Caco-2 (cell line): ENCODE measurements around the gene NOXO1. TPM values are rescaled to one million over a fixed set of nuclear protein-coding genes. Genes with fewer than 3 reads are reported as not detected.

Source experiments
- BruUV-seq: library from RNA; stranded (reverse); fragments of 400-500 nt; replicated peaks from 2 replicates; lab custom pipeline; 2021; lab: Mats Ljungman, UMichigan
- CTCF ChIA-PET: fragments of 300-600 bp; sonication (Branson Sonifier 250); formaldehyde crosslinking; loops from one replicate; lab custom pipeline; 2022; ENCODE audit warnings: antibody characterized with exemption; lab: Charles Lee
- POLR2A ChIA-PET: fragments of 300-600 bp; sonication (Branson Sonifier 250); formaldehyde crosslinking; loops from one replicate; lab custom pipeline; 2022; ENCODE audit warnings: antibody characterized with exemption; lab: Charles Lee
- DNase-seq, 2 experiments: peaks; one replicate each; pipeline versions ENCODE4 v3.0.0 to v3.0.0-alpha.2; 2020 to 2022
- H3K27me3 ChIP-seq: replicated peaks from 2 replicates; pipeline ENCODE4 v1.6.0; 2011; ENCODE audit warnings: low read length; ENCODE audit not compliant: control insufficient read depth, insufficient read depth
- H3K36me3 ChIP-seq: 2 replicates; pipeline ENCODE4 v1.5.1; 2011; ENCODE audit warnings: low read length; ENCODE audit not compliant: control insufficient read depth, insufficient read depth
- H3K4me1 ChIP-seq: fragments of 250-450 bp; sonication (Bioruptor Pico); 2 replicates; pipeline ENCODE4 v1.5.1; 2020; ENCODE audit warnings: mild to moderate bottlenecking
- H3K4me3 ChIP-seq: 2 replicates; pipeline ENCODE4 v1.5.1; 2011; ENCODE audit warnings: low read depth, mild to moderate bottlenecking, control low read depth, low read length
- H3K9me3 ChIP-seq: fragments of 250-450 bp; sonication (Bioruptor Pico); 2 replicates; pipeline ENCODE4 v1.5.1; 2020; ENCODE audit warnings: mild to moderate bottlenecking, moderate library complexity
- H3K27ac Mint-ChIP-seq: one replicate; pipeline ENCODE4 v1.8.0; 2022; ENCODE audit warnings: mixed read lengths; ENCODE audit not compliant: unreplicated experiment
- H3K27me3 Mint-ChIP-seq: one replicate; pipeline ENCODE4 v1.8.0; 2022; ENCODE audit warnings: mixed read lengths; ENCODE audit not compliant: insufficient read depth, unreplicated experiment
- H3K36me3 Mint-ChIP-seq: one replicate; pipeline ENCODE4 v1.8.0; 2022; ENCODE audit warnings: mild to moderate bottlenecking, mixed read lengths; ENCODE audit not compliant: insufficient read depth, unreplicated experiment
- H3K4me1 Mint-ChIP-seq: one replicate; pipeline ENCODE4 v1.8.0; 2022; ENCODE audit warnings: low read depth, mixed read lengths; ENCODE audit not compliant: unreplicated experiment
- H3K4me3 Mint-ChIP-seq: one replicate; pipeline ENCODE4 v1.8.0; 2022; ENCODE audit warnings: mild to moderate bottlenecking, moderate library complexity, mixed read lengths; ENCODE audit not compliant: unreplicated experiment
- H3K9me3 Mint-ChIP-seq: one replicate; pipeline ENCODE4 v1.8.0; 2022; ENCODE audit warnings: mixed read lengths; ENCODE audit not compliant: unreplicated experiment
- CTCF ChIP-seq, 2 experiments: fragments of 200-600 bp in 1 of 2; IDR thresholded peaks; 1 replicate in 1 of 2; 2 replicates in 1 of 2; pipeline versions ENCODE4 v1.5.1 to v1.8.0; 2011 to 2022; ENCODE audit warnings: antibody characterized with exemption in 1 of 2, control low read depth in 1 of 2, inconsistent platforms in 1 of 2, low read depth in 1 of 2, low read length in 1 of 2, mild to moderate bottlenecking in 1 of 2, moderate library complexity in 1 of 2; ENCODE audit not compliant: insufficient read depth in 1 of 2, severe bottlenecking in 1 of 2, unreplicated experiment in 1 of 2
- intact Hi-C: fragments of 100-400 bp; cut with micrococcal nuclease; formaldehyde crosslinking; loops from one replicate; pipeline ENCODE4 v1.10.0; 2022; ENCODE audit not compliant: unreplicated experiment
- total RNA-seq: library from RNA; stranded (reverse); gene quantifications from 2 replicates; pipeline ENCODE4 v1.2.3, GENCODE V29; 2022

NOXO1 gene
- total RNA-seq, 1 experiment from 2014 or later, result 1.1 TPM

- no peak overlapping the region for H3K27ac Mint-ChIP-seq
- H3K4me1 Mint-ChIP-seq, result peaks cover 5% of the 10 kb centered on the region
- no peak overlapping the region for H3K4me3 ChIP-seq
- H3K27me3 ChIP-seq, result no peaks in the 10 kb centered on the region
- H3K27me3 Mint-ChIP-seq, result no peaks in the 10 kb centered on the region
- DNase-seq, result no peak
- H3K36me3 ChIP-seq, result peaks cover 2% of the 10 kb centered on the region
- H3K9me3 Mint-ChIP-seq, result no peaks in the 10 kb centered on the region
- peaks cover 12% of the 10 kb centered on the region; the same call in 1 of the 2 replicates for H3K4me1 ChIP-seq
- H3K36me3 Mint-ChIP-seq, result peaks cover 63% of the 10 kb centered on the region
- BruUV-seq, result no TSS peak
- CTCF ChIA-PET, result interaction anchor here (0.7 to 1.0 kb wide), 4 partner anchors 21 to 293 kb away, joined by 3 to 5 read pairs (median 3); partner anchors contain the start of gene NOXO1
- intact Hi-C loops, result no loop called here
- TF ChIP-seq CTCF (IDR thresholded peaks at IDR 0.05; ENCODE audit: insufficient read depth in 1 of 2, low read depth in 1 of 2, low read length in 1 of 2, severe bottlenecking in 1 of 2, unreplicated experiment in 1 of 2), result no peak
- H3K9me3 ChIP-seq, result no peaks in the 10 kb centered on the region
- H3K4me3 Mint-ChIP-seq, result no peak overlapping the region
- POLR2A ChIA-PET, result no interaction called here
Measured at GRCh38 chr16:2003231-2003826, 22.1 kb upstream of the NOXO1 start.

DNA sequence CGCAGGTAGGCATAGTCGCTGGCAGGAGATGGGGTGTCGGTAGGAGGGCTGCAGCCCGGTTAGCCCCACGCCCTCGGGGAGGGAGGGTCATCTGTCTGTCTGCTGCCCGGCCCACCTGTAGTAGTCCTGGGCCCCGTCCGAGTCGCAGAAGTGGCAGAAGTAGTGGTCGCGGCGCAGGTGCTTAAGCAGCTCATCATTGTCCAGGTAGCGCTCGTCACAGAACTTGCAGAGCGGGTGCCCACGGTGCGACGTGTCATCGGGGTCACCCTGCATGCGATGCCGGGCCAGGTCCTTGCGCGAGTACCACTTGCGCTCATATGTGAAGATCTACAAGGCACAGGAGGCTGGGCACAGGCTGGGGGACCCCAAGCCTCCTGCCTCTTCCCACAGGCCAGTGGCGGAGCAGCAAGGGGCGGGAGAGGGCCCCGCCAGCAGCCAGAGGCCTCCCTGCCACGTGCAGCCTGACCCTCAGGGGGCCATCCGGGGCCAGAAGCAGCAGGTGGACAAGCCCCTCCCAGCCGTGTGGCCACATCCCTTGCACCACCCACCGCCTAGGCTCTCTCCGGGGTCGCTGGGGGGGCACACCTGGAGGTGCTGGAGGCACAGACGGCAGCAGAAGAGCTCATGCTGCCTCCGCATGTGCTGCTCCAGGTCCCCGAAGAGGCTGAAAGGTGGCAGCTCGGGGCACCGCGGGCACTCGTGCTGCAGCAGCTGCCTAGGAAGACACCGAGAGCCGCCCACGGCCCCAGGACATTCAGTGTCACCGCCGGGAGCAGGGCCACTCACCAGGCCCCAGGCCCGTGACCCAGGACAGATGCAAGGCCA lies 21.3 kb upstream of the NOXO1 start:
- Histone ChIP-seq H3K36me3 (peaks cover 2% of the 10 kb centered on the region), H3K9me3 (no peaks in the 10 kb centered on the region), H3K4me1 (peaks cover 5% of the 10 kb centered on the region; the same call in 1 of the 2 replicates), H3K4me3 (no peak overlapping the region), H3K27me3 (no peaks in the 10 kb centered on the region)
- Mint-ChIP-seq H3K4me1 (peaks cover 5% of the 10 kb centered on the region), H3K27me3 (no peaks in the 10 kb centered on the region), H3K9me3 (no peaks in the 10 kb centered on the region), H3K4me3 (no peak overlapping the region), H3K36me3 (peaks cover 62% of the 10 kb centered on the region), H3K27ac (no peak overlapping the region)
- intact Hi-C loops, result no loop called here
- ChIA-PET POLR2A (interaction anchor here (0.5 kb wide), 1 partner anchor 233 kb away, joined by 9 read pairs; no protein-coding TSS in a partner anchor), CTCF (interaction anchor here (0.7 to 0.9 kb wide), 2 partner anchors 22 to 294 kb away, joined by 3 read pairs; partner anchors contain the start of gene NOXO1)
- no peak for TF ChIP-seq CTCF (IDR thresholded peaks at IDR 0.05; ENCODE audit: insufficient read depth in 1 of 2, low read depth in 1 of 2, low read length in 1 of 2, severe bottlenecking in 1 of 2, unreplicated experiment in 1 of 2)
- no peak for DNase-seq
- no TSS peak for BruUV-seq
